ENCODE data around the gene RASGEF1C.

Gene RASGEF1C

DNA sequence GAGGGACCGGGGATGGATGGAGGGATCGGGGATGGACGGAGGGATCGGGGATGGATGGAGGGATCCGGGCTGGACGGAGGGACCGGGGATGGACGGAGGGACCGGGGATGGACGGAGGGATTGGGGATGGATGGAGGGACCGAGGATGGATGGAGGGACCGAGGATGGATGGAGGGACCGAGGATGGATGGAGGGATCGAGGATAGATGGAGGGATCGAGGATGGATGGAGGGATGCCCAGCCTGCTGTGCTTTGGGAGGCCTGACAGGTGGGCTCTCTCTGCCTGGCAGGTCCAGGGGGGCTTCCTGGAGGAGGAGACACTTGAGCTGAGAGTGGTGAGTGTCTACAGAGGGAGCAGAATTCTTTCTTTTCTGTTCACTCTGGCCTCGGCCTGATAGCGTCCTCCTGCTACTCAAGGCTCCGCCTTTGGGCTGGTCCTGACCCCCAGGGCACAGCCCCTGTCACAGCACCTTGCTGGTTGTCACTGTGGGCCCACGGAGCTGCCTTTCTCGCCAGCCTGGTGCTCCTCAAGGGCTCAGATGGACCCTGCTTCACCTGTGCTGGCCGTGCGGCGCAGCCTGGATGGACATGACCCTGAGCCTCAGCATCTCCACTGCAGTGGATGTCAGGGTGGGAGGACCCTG is 95.2 kb downstream of the RASGEF1C start:
- Histone ChIP-seq H3K36me3 (no peaks in the 10 kb centered on the region), H3K27ac (no peak overlapping the region; the same call in 1 of the 2 replicates), H3K27me3 (ENCODE audit: insufficient read depth, low read depth, severe bottlenecking) (no peaks in the 10 kb centered on the region), H3K4me3 (ENCODE audit: low read depth, low read length) (no peak overlapping the region), H3K9me3 (ENCODE audit: severe bottlenecking) (no peaks in the 10 kb centered on the region)
- TF ChIP-seq CTCF (IDR thresholded peaks at IDR 0.05; ENCODE audit: low read depth, low read length), result no peak
- DNase-seq, result no peak

- DNase-seq, result no peak
- Histone ChIP-seq H3K36me3 (no peaks in the 10 kb centered on the region), H3K27me3 (ENCODE audit: insufficient read depth, low read depth, severe bottlenecking) (no peaks in the 10 kb centered on the region), H3K4me3 (ENCODE audit: low read depth, low read length) (no peak overlapping the region), H3K9me3 (ENCODE audit: severe bottlenecking) (peaks cover 1% of the 10 kb centered on the region), H3K27ac (no peak overlapping the region)
- no peak for TF ChIP-seq CTCF (IDR thresholded peaks at IDR 0.05; ENCODE audit: low read depth, low read length)
Observed at GRCh38 chr5:180112181-180112861, 96.7 kb downstream of the RASGEF1C start.

- no peak for DNase-seq
- TF ChIP-seq CTCF (IDR thresholded peaks at IDR 0.05; ENCODE audit: low read depth, low read length), result no peak
- no peaks in the 10 kb centered on the region for H3K36me3 ChIP-seq
- no peaks in the 10 kb centered on the region for H3K27me3 ChIP-seq (ENCODE audit: insufficient read depth, low read depth, severe bottlenecking)
- no peak overlapping the region for H3K27ac ChIP-seq
- no peak overlapping the region for H3K4me3 ChIP-seq (ENCODE audit: low read depth, low read length)
- peaks cover 2% of the 10 kb centered on the region for H3K9me3 ChIP-seq (ENCODE audit: severe bottlenecking)
Observed at GRCh38 chr5:180111273-180112002, 97.6 kb downstream of the RASGEF1C start.

DNA sequence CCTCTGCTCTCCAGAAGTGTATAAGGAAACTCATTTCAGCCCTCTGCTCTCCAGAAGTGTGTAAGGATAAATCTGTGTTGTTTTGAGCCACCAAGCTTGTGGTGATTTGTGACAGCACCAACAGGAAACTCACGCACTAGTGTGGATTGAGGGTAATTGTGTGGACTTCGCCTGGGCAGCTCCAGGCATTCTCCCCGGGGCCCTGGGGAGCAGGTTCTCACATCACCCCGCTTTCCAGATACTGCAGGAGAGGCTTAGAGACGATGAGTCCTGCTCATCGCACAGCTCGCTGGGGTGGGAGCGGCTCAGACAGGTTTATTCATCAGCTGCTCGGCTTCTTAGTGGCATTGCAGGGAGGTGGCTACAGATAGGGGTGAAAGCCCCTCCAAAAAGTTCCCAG is 99.1 kb downstream of the RASGEF1C start:
- Histone ChIP-seq H3K27me3 (ENCODE audit: insufficient read depth, low read depth, severe bottlenecking) (no peaks in the 10 kb centered on the region), H3K36me3 (no peaks in the 10 kb centered on the region), H3K9me3 (ENCODE audit: severe bottlenecking) (peaks cover 2% of the 10 kb centered on the region), H3K4me3 (ENCODE audit: low read depth, low read length) (no peak overlapping the region), H3K27ac (no peak overlapping the region)
- peak; percentile 29 for DNase-seq
- TF ChIP-seq CTCF (IDR thresholded peaks at IDR 0.05; ENCODE audit: low read depth, low read length), result no peak

DNA sequence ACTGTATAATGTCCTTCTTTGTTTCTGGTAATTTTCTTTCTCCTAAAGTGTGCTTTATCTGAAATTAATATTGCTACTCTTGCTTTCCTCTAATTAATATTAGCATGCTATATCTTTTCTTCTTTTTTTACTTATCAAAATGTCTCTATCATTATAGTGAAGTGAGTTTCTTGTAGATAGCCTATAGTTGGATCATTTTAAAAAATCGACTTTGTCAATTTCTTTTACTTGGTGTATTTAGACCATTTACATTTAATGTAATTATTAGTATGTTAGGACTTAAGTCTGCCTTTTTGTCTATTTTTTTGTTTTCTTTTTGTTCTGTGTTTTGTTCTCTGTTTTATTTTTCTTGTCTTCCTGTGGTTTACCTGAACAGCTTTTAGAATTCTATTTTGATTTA is 102.0 kb downstream of the RASGEF1C start:
- DNase-seq, result no peak
- no peak for TF ChIP-seq CTCF (IDR thresholded peaks at IDR 0.05; ENCODE audit: low read depth, low read length)
- Histone ChIP-seq H3K9me3 (ENCODE audit: severe bottlenecking) (peaks cover 2% of the 10 kb centered on the region), H3K27ac (no peak overlapping the region), H3K36me3 (no peaks in the 10 kb centered on the region), H3K4me3 (ENCODE audit: low read depth, low read length) (no peak overlapping the region), H3K27me3 (ENCODE audit: insufficient read depth, low read depth, severe bottlenecking) (no peaks in the 10 kb centered on the region)

Data from WERI-Rb-1 (cell line).